K562 (cell line): ENCODE data around the gene VPS13D. TPM values are rescaled to one million over a fixed set of nuclear protein-coding genes. Genes with fewer than 3 reads are reported as not detected.

Source experiments
- ATF1 ChIP-seq, 2 experiments: fragments of 450-650 bp in 1 of 2; IDR thresholded peaks; 2 replicates each; pipeline ENCODE4 v1.6.1; 2016; ENCODE audit warnings: missing compliant biosample characterization in 1 of 2, missing genetic modification characterization in 1 of 2
- ATF4 ChIP-seq: fragments of 450-650 bp; formaldehyde crosslinking; IDR thresholded peaks from 2 replicates; pipeline ENCODE4 v1.4.0; 2022; ENCODE audit warnings: mild to moderate bottlenecking, moderate library complexity
- BCL6 ChIP-seq: fragments of 250-450 bp; sonication (Bioruptor Pico); IDR thresholded peaks from 2 replicates; pipeline ENCODE4 v1.4.0; 2020
- CBX1 ChIP-seq: sonication (generic); IDR thresholded peaks from 2 replicates; pipeline ENCODE4 v1.6.1; 2016; ENCODE audit warnings: antibody characterized with exemption, low read depth, mild to moderate bottlenecking
- COPS2 ChIP-seq: fragments of 450-650 bp; conservative IDR thresholded peaks from 2 replicates; pipeline ENCODE4 v1.6.1; 2016; ENCODE audit warnings: mild to moderate bottlenecking, moderate library complexity
- EGR1 ChIP-seq: fragments of 450-650 bp; conservative IDR thresholded peaks from 2 replicates; pipeline ENCODE4 v1.6.1; 2017; ENCODE audit warnings: mild to moderate bottlenecking
- GATAD2B ChIP-seq: fragments of 450-650 bp; IDR thresholded peaks from 2 replicates; pipeline ENCODE4 v1.6.1; 2017; ENCODE audit warnings: mild to moderate bottlenecking, borderline replicate concordance
- LCOR ChIP-seq: sonication (generic); formaldehyde crosslinking; IDR thresholded peaks from 2 replicates; pipeline ENCODE4 v1.8.0; 2022; ENCODE audit warnings: mild to moderate bottlenecking, missing genetic modification reagents
- MCM7 ChIP-seq, 2 experiments: fragments of 450-650 bp; IDR thresholded peaks; 2 replicates each; pipeline ENCODE4 v1.6.1; 2016 to 2018
- NCOA1 ChIP-seq: fragments of 450-650 bp; IDR thresholded peaks from 2 replicates; pipeline ENCODE4 v1.6.1; 2016; ENCODE audit warnings: low read depth
- NCOA6 ChIP-seq: fragments of 450-650 bp; IDR thresholded peaks from 2 replicates; pipeline ENCODE4 v1.6.1; 2017; ENCODE audit warnings: mild to moderate bottlenecking
- NFXL1 ChIP-seq: fragments of 450-650 bp; formaldehyde crosslinking; IDR thresholded peaks from 2 replicates; pipeline ENCODE4 v1.4.0; 2021; ENCODE audit warnings: mild to moderate bottlenecking
- NONO ChIP-seq, 2 experiments: fragments of 200-400 bp in 1 of 2; fragments of 450-650 bp in 1 of 2; formaldehyde crosslinking in 1 of 2; IDR thresholded peaks; 2 replicates each; pipeline ENCODE4 v1.6.1; 2017; ENCODE audit warnings: low read depth in 2 of 2, mild to moderate bottlenecking in 2 of 2, moderate library complexity in 2 of 2, low read length in 1 of 2
- PTRF ChIP-seq: fragments of 450-650 bp; IDR thresholded peaks from 2 replicates; pipeline ENCODE4 v1.6.1; 2016; ENCODE audit warnings: mild to moderate bottlenecking, missing genetic modification characterization, missing compliant biosample characterization
- SIN3A ChIP-seq, 2 experiments: fragments of 150-350 bp in 1 of 2; IDR thresholded peaks; 2 replicates each; pipeline ENCODE4 v1.6.1; 2011 to 2016; ENCODE audit warnings: borderline replicate concordance in 2 of 2, low read depth in 2 of 2, low read length in 2 of 2, mild to moderate bottlenecking in 2 of 2, moderate library complexity in 2 of 2; ENCODE audit not compliant: control insufficient read depth in 1 of 2
- SMC3 ChIP-seq: conservative IDR thresholded peaks from 2 replicates; pipeline ENCODE4 v1.6.1; 2011; ENCODE audit warnings: low read depth, low read length, improper control_type of control experiment; ENCODE audit not compliant: insufficient read depth
- SNAPC5 ChIP-seq: fragments of 250-450 bp; sonication (Bioruptor Pico); IDR thresholded peaks from 2 replicates; pipeline ENCODE4 v1.8.0; 2021; ENCODE audit warnings: moderate library complexity, mild to moderate bottlenecking, inconsistent platforms
- SREBF2 ChIP-seq: sonication (generic); formaldehyde crosslinking; IDR thresholded peaks from 2 replicates; pipeline ENCODE4 v1.4.0; 2020; ENCODE audit warnings: mild to moderate bottlenecking, missing genetic modification reagents
- YY1 ChIP-seq, 3 experiments: IDR thresholded peaks; 2 replicates each; pipeline ENCODE4 v1.6.1; 2011; ENCODE audit warnings: low read length in 2 of 3, mild to moderate bottlenecking in 2 of 3, moderate library complexity in 2 of 3, borderline replicate concordance in 1 of 3, control low read depth in 1 of 3, low read depth in 1 of 3; ENCODE audit not compliant: insufficient read depth in 3 of 3, insufficient replicate concordance in 2 of 3, control insufficient read depth in 1 of 3, insufficient read length in 1 of 3; ENCODE audit errors: extremely low read depth in 1 of 3
- ZBED1 ChIP-seq: IDR thresholded peaks from 2 replicates; pipeline ENCODE4 v1.6.1; 2014
- ZBTB12 ChIP-seq: fragments of 250-450 bp; sonication (Bioruptor Pico); IDR thresholded peaks from 2 replicates; pipeline ENCODE4 v1.4.0; 2020
- ZBTB17 ChIP-seq: fragments of 450-650 bp; formaldehyde crosslinking; IDR thresholded peaks from 2 replicates; pipeline ENCODE4 v1.4.0; 2020; ENCODE audit warnings: mild to moderate bottlenecking
- ZC3H11A ChIP-seq: IDR thresholded peaks from 2 replicates; pipeline ENCODE4 v1.6.1; 2012; ENCODE audit warnings: low read depth, low read length, improper control_type of control experiment
- ZKSCAN3 ChIP-seq: fragments of 250-450 bp; sonication (Bioruptor Pico); IDR thresholded peaks from 2 replicates; pipeline ENCODE4 v1.4.0; 2020
- ZNF133 ChIP-seq: fragments of 250-450 bp; sonication (Bioruptor Pico); IDR thresholded peaks from 2 replicates; pipeline ENCODE4 v1.4.0; 2020; ENCODE audit warnings: mild to moderate bottlenecking
- ZNF239 ChIP-seq: fragments of 250-450 bp; sonication (Bioruptor Pico); IDR thresholded peaks from 2 replicates; pipeline ENCODE4 v1.4.0; 2020; ENCODE audit warnings: mild to moderate bottlenecking
- ZNF395 ChIP-seq: fragments of 200-800 bp; sonication (Bioruptor generic); IDR thresholded peaks from 2 replicates; pipeline ENCODE4 v1.6.1; 2017; ENCODE audit warnings: missing genetic modification characterization, missing compliant biosample characterization
- polyA plus RNA-seq, 8 experiments: library from polyadenylated mRNA; depleted of rRNA in 4 of 8; stranded (reverse) in 5 of 8; unstranded in 3 of 8; fragments of >200 nt; fragmentation: Nextera tagmentation in 2 of 8; fragmentation: Illumina TruSeq in 1 of 8; extraction: Ambion mirVana in 2 of 8; extraction: Trizol in 1 of 8; gene quantifications; 2 replicates each; pipeline versions ENCODE4 v1.2.1 to v1.2.3, GENCODE V29; 2011 to 2014; ENCODE audit warnings: inconsistent platforms in 1 of 8, missing spikeins in 1 of 8
- total RNA-seq, 7 experiments: library from RNA; depleted of rRNA in 6 of 7; stranded (reverse); fragments of >200 nt in 6 of 7; fragmentation: Illumina TruSeq in 2 of 7; extraction: Trizol in 2 of 7; gene quantifications; 2 replicates each; pipeline versions ENCODE4 v1.2.1 to v1.2.3, GENCODE V29; 2011 to 2021; ENCODE audit warnings: low replicate concordance in 1 of 7

VPS13D gene
- total and polyA plus RNA-seq, 9 of the 15 experiments (the other 6 are each of a cell fraction or from before 2014, with no cell fraction given), result 6.1 to 51.5 (median 38.5) TPM

- TF ChIP-seq ZNF395 (CRISPR knock-in tag) (peak; percentile 89), MCM7 (IDR thresholded peaks at IDR 0.05) (no peak), PTRF (tag) (peak; percentile 47; the same call in 1 of the 2 replicates), ZBTB12 (CRISPR knock-in tag) (no peak; the same call in 1 of the 2 replicates), ATF1 (CRISPR knock-in tag; IDR thresholded peaks at IDR 0.05) (no peak), ATF1 (tag; IDR thresholded peaks at IDR 0.05) (peak; percentile 88), EGR1 (peak; percentile 83), NFXL1 (0 out of 2 replicates have a peak, but pooled peaks have one; percentile 18), LCOR (CRISPR knock-in tag) (peak; percentile 78), BCL6 (CRISPR knock-in tag) (0 out of 2 replicates have a peak, but pooled peaks have one; percentile 19), NCOA1 (peak; percentile 92), SNAPC5 (CRISPR knock-in tag) (no peak), NCOA6 (0 out of 2 replicates have a peak, but pooled peaks have one; percentile 43), SIN3A (IDR thresholded peaks at IDR 0.05; ENCODE audit: borderline replicate concordance in 2 of 2, control insufficient read depth in 1 of 2, low read depth in 2 of 2, low read length in 2 of 2) (no peak), NONO (IDR thresholded peaks at IDR 0.05; ENCODE audit: low read depth in 2 of 2, low read length in 1 of 2) (peak in 1 of 2 experiments; percentile 42; a peak in 1 of 4 replicates), SREBF2 (CRISPR knock-in tag) (no peak), COPS2 (no peak), ATF4 (no peak; the same call in 1 of the 2 replicates), ZC3H11A (no peak), ZNF239 (CRISPR knock-in tag) (peak; percentile 62), SMC3 (0 out of 2 replicates have a peak, but pooled peaks have one; percentile 9), GATAD2B (peak; percentile 37; the same call in 1 of the 2 replicates), ZNF133 (CRISPR knock-in tag) (no peak), CBX1 (peak; percentile 53), ZBED1 (peak; percentile 89), YY1 (IDR thresholded peaks at IDR 0.05; ENCODE audit: borderline replicate concordance in 1 of 3, control insufficient read depth in 1 of 3, extremely low read depth in 1 of 3, insufficient read depth in 3 of 3, insufficient read length in 1 of 3, insufficient replicate concordance in 2 of 3, low read depth in 1 of 3, low read length in 2 of 3) (no peak), ZKSCAN3 (no peak), ZBTB17 (0 out of 2 replicates have a peak, but pooled peaks have one; percentile 71)
These were observed 248.2 kb downstream of the VPS13D start (continued) for GRCh38 chr1:12477936-12478611.
